ENCODE results near the gene DLG2. TPM values are rescaled to one million over a fixed set of nuclear protein-coding genes. Genes with fewer than 3 reads are reported as not detected.

DLG2 gene
- total and polyA plus RNA-seq, 9 of the 15 experiments (the other 6 are each of a cell fraction or from before 2014, with no cell fraction given), result 0.52 to 1.6 (median 0.95) TPM

DNA sequence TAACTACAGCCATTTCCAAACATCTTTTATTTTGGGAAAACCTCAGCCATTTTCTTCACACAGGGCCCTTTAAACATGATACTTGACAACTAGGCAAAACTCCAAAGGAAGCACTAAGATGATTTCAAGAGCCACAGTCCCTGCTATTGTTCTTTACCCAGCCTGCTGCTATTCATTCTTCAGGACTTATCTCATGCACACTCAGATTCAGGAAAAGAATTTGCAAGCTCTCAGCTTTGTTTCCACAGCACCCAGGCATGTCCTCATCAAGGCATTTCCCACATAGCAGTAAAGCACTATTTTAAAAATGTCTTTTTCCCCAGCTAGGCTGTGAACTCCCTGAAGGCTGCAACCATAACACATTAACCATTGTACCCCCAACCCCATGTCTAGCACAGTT, 1731.6 kb downstream of the DLG2 start (continued):
- no peak for TF ChIP-seq TCF7 (IDR thresholded peaks at IDR 0.05; ENCODE audit: borderline replicate concordance)
- no peak for TF ChIP-seq ELF2 (CRISPR knock-in tag; IDR thresholded peaks at IDR 0.05)

GRCh38 chr11:83881428-83881827, 1745.7 kb downstream of the DLG2 start:
- Histone ChIP-seq H3K9me1 (ENCODE audit: control insufficient read depth, insufficient read depth, low read length) (no peaks in the 10 kb centered on the region), H4K20me1 (replicated peaks; ENCODE audit: control insufficient read depth, insufficient read depth, low read length) (no peaks in the 10 kb centered on the region), H3K4me3 (no peak overlapping the region), H3K4me2 (ENCODE audit: insufficient read depth, low read length) (no peak overlapping the region), H3K9ac (ENCODE audit: insufficient read depth in 1 of 2, low read depth in 2 of 2, low read length in 2 of 2) (no peak overlapping the region), H3K36me3 (ENCODE audit: control insufficient read depth, insufficient read depth, low read length) (no peaks in the 10 kb centered on the region), H2AFZ (ENCODE audit: low read depth, low read length) (no peak overlapping the region), H3K4me1 (replicated peaks in 1 of 2; ENCODE audit: control insufficient read depth in 2 of 2, insufficient read depth in 2 of 2, low read length in 2 of 2) (no peaks in the 10 kb centered on the region), H3K9me3 (replicated peaks; ENCODE audit: control insufficient read depth, insufficient read depth, low read depth, low read length) (no peaks in the 10 kb centered on the region; the same call in 1 of the 2 replicates), H3K27me3 (ENCODE audit: control insufficient read depth in 2 of 2, insufficient read depth in 2 of 2, low read length in 2 of 2) (no peaks in the 10 kb centered on the region), H3K79me2 (ENCODE audit: control insufficient read depth, insufficient read depth, low read length) (no peaks in the 10 kb centered on the region), H3K27ac (ENCODE audit: extremely low read depth, low read depth, low read length) (no peak overlapping the region)
- TF ChIP-seq ZEB2 (IDR thresholded peaks at IDR 0.05), result no peak
- ATAC-seq (no peak), DNase-seq (ENCODE audit: extremely low read depth in 1 of 4, low spot score in 3 of 4) (no peak), FAIRE-seq (no peak)
- in situ Hi-C loops (cut with MboI) (no loop called here), intact Hi-C loops (cut with micrococcal nuclease) (no loop called here)
- ChIA-PET POLR2A (no interaction called here), CTCF (ENCODE audit: low intra/inter-chr PET ratio) (no interaction called here)
- 0% methylated on average over 1 of the region's 1 CpG for WGBS (ENCODE audit: insufficient coverage, low coverage, missing lambda C conversion rate)
- no TSS peak for BruUV-seq (replicated peaks)

DNA sequence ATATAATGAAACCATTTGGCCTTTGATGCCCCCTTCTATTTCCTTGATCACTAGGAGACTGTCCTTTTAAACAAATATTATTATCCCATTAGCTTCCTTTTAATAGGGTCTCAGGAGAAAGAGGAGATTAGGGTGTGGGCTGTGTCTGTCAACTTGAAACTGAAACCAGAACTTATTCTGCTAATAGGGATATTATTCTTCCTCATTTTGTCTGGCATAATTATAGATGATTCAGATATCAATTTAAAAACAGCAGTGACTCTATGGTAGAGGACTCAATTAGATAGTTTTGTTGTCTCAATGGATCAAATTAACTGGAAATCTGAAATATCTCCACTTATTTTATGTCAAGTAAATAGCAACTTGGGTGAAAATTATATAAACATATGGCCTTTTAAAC, 1756.1 kb downstream of the DLG2 start:
- Histone ChIP-seq H3K27ac (ENCODE audit: extremely low read depth, low read depth, low read length) (no peak overlapping the region), H3K9me3 (replicated peaks; ENCODE audit: control insufficient read depth, insufficient read depth, low read depth, low read length) (no peaks in the 10 kb centered on the region), H3K9ac (ENCODE audit: insufficient read depth in 1 of 2, low read depth in 2 of 2, low read length in 2 of 2) (no peak overlapping the region), H3K79me2 (ENCODE audit: control insufficient read depth, insufficient read depth, low read length) (no peaks in the 10 kb centered on the region), H3K36me3 (ENCODE audit: control insufficient read depth, insufficient read depth, low read length) (no peaks in the 10 kb centered on the region), H3K4me1 (replicated peaks in 1 of 2; ENCODE audit: control insufficient read depth in 2 of 2, insufficient read depth in 2 of 2, low read length in 2 of 2) (no peaks in the 10 kb centered on the region), H3K4me3 (no peak overlapping the region), H3K27me3 (ENCODE audit: control insufficient read depth in 2 of 2, insufficient read depth in 2 of 2, low read length in 2 of 2) (no peaks in the 10 kb centered on the region), H3K9me1 (ENCODE audit: control insufficient read depth, insufficient read depth, low read length) (no peaks in the 10 kb centered on the region), H3K4me2 (ENCODE audit: insufficient read depth, low read length) (no peak overlapping the region), H2AFZ (ENCODE audit: low read depth, low read length) (no peak overlapping the region), H4K20me1 (replicated peaks; ENCODE audit: control insufficient read depth, insufficient read depth, low read length) (no peaks in the 10 kb centered on the region)
- no TSS peak for BruUV-seq (replicated peaks)
- in situ Hi-C loops (cut with MboI) (no loop called here), intact Hi-C loops (cut with micrococcal nuclease) (no loop called here)
- no peak for ATAC-seq
- no peak for DNase-seq (ENCODE audit: extremely low read depth in 1 of 4, low spot score in 3 of 4)
- POLR2A ChIA-PET, result no interaction called here
- FAIRE-seq, result no peak
- CTCF ChIA-PET (ENCODE audit: low intra/inter-chr PET ratio), result no interaction called here
- no peak for TF ChIP-seq ZNF133 (CRISPR knock-in tag; IDR thresholded peaks at IDR 0.05)
- TF ChIP-seq SNRNP70 (optimal IDR thresholded peaks at IDR 0.05; ENCODE audit: low read depth, low read length), result no peak
- no peak for TF ChIP-seq ZNF124 (CRISPR knock-in tag; IDR thresholded peaks at IDR 0.05)
- no peak for TF ChIP-seq BRCA1 (IDR thresholded peaks at IDR 0.05)
- TF ChIP-seq BRCA1 (CRISPR knock-in tag; IDR thresholded peaks at IDR 0.05), result no peak
- no peak for TF ChIP-seq LARP7 (IDR thresholded peaks at IDR 0.05)
- TF ChIP-seq, protein P1, sequence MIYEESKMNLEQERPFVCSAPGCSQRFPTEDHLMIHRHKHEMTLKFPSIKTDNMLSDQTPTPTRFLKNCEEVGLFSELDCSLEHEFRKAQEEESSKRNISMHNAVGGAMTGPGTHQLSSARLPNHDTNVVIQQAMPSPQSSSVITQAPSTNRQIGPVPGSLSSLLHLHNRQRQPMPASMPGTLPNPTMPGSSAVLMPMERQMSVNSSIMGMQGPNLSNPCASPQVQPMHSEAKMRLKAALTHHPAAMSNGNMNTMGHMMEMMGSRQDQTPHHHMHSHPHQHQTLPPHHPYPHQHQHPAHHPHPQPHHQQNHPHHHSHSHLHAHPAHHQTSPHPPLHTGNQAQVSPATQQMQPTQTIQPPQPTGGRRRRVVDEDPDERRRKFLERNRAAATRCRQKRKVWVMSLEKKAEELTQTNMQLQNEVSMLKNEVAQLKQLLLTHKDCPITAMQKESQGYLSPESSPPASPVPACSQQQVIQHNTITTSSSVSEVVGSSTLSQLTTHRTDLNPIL (CRISPR knock-in tag; IDR thresholded peaks at IDR 0.05), result no peak
- no peak for TF ChIP-seq FOXO4 (CRISPR knock-in tag; IDR thresholded peaks at IDR 0.05)
- TF ChIP-seq CREB1 (IDR thresholded peaks at IDR 0.05), result no peak
- TF ChIP-seq CREB1 (CRISPR knock-in tag; IDR thresholded peaks at IDR 0.05), result no peak
- TF ChIP-seq, protein P2, sequence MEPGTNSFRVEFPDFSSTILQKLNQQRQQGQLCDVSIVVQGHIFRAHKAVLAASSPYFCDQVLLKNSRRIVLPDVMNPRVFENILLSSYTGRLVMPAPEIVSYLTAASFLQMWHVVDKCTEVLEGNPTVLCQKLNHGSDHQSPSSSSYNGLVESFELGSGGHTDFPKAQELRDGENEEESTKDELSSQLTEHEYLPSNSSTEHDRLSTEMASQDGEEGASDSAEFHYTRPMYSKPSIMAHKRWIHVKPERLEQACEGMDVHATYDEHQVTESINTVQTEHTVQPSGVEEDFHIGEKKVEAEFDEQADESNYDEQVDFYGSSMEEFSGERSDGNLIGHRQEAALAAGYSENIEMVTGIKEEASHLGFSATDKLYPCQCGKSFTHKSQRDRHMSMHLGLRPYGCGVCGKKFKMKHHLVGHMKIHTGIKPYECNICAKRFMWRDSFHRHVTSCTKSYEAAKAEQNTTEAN (CRISPR knock-in tag; IDR thresholded peaks at IDR 0.05), result no peak

Measured in K562 (cell line).